Gastrocnemius medialis (tissue), 4 donors: ENCODE measurements around the gene CFAP221. TPM values are rescaled to one million over a fixed set of nuclear protein-coding genes. Genes with fewer than 3 reads are reported as not detected.

Source experiments
- ATAC-seq, 2 donors: fragments of 150-250 bp; one replicate each; pipeline ENCODE4 v1.9.1; 2016
- DNase-seq, 2 donors: peaks; one replicate each; pipeline ENCODE4 v3.0.0-alpha.2; 2019
- H3K27ac ChIP-seq, 4 donors: fragments of 200-600 bp; sonication (generic); 1 replicate in 1 of 4; 2 replicates in 3 of 4; pipeline ENCODE4 v1.5.1; 2016 to 2018; ENCODE audit warnings: mild to moderate bottlenecking in 2 of 4, moderate library complexity in 1 of 4
- H3K27me3 ChIP-seq, 3 donors: fragments of 200-600 bp; sonication (generic) in 2 of 3; 1 replicate in 1 of 3; 2 replicates in 2 of 3; pipeline versions ENCODE4 v1.5.1 to v1.6.0; 2016 to 2019; ENCODE audit warnings: mild to moderate bottlenecking in 1 of 3, moderate library complexity in 1 of 3
- H3K36me3 ChIP-seq, 2 donors: fragments of 200-600 bp; sonication (generic) in 1 of 2; one replicate each; pipeline ENCODE4 v1.5.1; 2017 to 2018
- H3K4me1 ChIP-seq, 2 donors: fragments of 200-600 bp; sonication (generic) in 1 of 2; one replicate each; pipeline ENCODE4 v1.5.1; 2016 to 2017; ENCODE audit warnings: mild to moderate bottlenecking in 2 of 2
- H3K4me3 ChIP-seq, 4 donors: fragments of 200-600 bp; sonication (generic) in 3 of 4; 1 replicate in 1 of 4; 2 replicates in 3 of 4; pipeline ENCODE4 v1.5.1; 2016 to 2019; ENCODE audit warnings: mild to moderate bottlenecking in 2 of 4
- H3K9me3 ChIP-seq, 3 donors: fragments of 200-600 bp; sonication (generic) in 2 of 3; 1 replicate in 1 of 3; 2 replicates in 2 of 3; pipeline ENCODE4 v1.5.1; 2016 to 2019
- POLR2A ChIP-seq, 2 donors: fragments of 450-650 bp; IDR thresholded peaks; one replicate each; pipeline ENCODE4 v1.6.1; 2017; ENCODE audit warnings: antibody characterized with exemption in 2 of 2, mild to moderate bottlenecking in 2 of 2, moderate library complexity in 2 of 2
- in situ Hi-C, 4 donors: fragments of 200-750 bp; cut with MboI; loops; one replicate each; pipeline versions ENCODE4 v1.15.0 to v1.8.0; 2017; ENCODE audit warnings: low sequenced_read_pairs in 4 of 4
- intact Hi-C: fragments of 100-400 bp; cut with DNase I; formaldehyde crosslinking; loops from one replicate; pipeline ENCODE4 v1.15.1; 2023; ENCODE audit warnings: low total_unique reads
- total RNA-seq, 4 donors: library from RNA; depleted of rRNA; stranded (reverse); fragments of >200 nt; gene quantifications; one replicate each; pipeline versions ENCODE4 v1.1.0 to v1.2.3, GENCODE V29; 2016
- TF ChIP-seq, protein P1 (sequence below), 5 experiments: fragments of 450-650 bp in 3 of 5; fragments of 200-600 bp in 2 of 5; sonication (generic) in 2 of 5; IDR thresholded peaks in 4 of 5; conservative IDR thresholded peaks in 1 of 5; 1 replicate in 4 of 5; 2 replicates in 1 of 5; pipeline ENCODE4 v1.5.1; 2016 to 2019; ENCODE audit warnings: antibody characterized with exemption in 5 of 5, mild to moderate bottlenecking in 3 of 5, moderate library complexity in 3 of 5

The CFAP221 gene
- total RNA-seq, 4 donors from 2014 or later, result not detected

DNA sequence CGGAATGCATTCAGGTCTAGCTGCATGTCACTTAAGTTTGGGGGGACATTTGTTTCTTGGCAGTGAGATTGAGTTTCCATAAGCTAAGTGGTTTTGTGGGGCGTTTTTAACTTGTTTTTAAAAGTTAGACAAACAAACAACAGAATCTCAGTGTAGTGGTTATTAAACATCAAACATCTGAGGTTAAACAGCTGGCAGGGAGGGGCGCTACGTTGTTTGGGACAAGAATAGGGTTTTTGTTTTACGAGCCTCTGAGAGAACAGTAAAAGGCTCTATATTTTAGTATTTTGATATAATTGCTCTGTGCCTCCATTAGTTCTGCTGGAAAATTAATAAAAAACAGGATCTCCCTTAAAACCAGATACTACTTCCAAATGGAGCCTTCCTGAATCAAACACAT, 93.1 kb downstream of the CFAP221 start:
- intact Hi-C loops (no loop called here), in situ Hi-C loops (no loop called here)
- Histone ChIP-seq H3K4me1 (peaks cover 0 to 4% of the 10 kb centered on the region in 2 donors), H3K27me3 (no peaks in the 10 kb centered on the region), H3K4me3 (no peak overlapping the region), H3K27ac (no peak overlapping the region), H3K9me3 (peaks cover 0 to 2% (median 0%) of the 10 kb centered on the region in 3 donors), H3K36me3 (no peaks in the 10 kb centered on the region)
- TF ChIP-seq POLR2A (IDR thresholded peaks at IDR 0.05), result no peak
- TF ChIP-seq, protein P1, sequence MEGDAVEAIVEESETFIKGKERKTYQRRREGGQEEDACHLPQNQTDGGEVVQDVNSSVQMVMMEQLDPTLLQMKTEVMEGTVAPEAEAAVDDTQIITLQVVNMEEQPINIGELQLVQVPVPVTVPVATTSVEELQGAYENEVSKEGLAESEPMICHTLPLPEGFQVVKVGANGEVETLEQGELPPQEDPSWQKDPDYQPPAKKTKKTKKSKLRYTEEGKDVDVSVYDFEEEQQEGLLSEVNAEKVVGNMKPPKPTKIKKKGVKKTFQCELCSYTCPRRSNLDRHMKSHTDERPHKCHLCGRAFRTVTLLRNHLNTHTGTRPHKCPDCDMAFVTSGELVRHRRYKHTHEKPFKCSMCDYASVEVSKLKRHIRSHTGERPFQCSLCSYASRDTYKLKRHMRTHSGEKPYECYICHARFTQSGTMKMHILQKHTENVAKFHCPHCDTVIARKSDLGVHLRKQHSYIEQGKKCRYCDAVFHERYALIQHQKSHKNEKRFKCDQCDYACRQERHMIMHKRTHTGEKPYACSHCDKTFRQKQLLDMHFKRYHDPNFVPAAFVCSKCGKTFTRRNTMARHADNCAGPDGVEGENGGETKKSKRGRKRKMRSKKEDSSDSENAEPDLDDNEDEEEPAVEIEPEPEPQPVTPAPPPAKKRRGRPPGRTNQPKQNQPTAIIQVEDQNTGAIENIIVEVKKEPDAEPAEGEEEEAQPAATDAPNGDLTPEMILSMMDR (IDR thresholded peaks at IDR 0.05 in 4 of 5, conservative IDR thresholded peaks at IDR 0.05 in 1 of 5), result no peak
- no peak for ATAC-seq
- no peak for DNase-seq

DNA sequence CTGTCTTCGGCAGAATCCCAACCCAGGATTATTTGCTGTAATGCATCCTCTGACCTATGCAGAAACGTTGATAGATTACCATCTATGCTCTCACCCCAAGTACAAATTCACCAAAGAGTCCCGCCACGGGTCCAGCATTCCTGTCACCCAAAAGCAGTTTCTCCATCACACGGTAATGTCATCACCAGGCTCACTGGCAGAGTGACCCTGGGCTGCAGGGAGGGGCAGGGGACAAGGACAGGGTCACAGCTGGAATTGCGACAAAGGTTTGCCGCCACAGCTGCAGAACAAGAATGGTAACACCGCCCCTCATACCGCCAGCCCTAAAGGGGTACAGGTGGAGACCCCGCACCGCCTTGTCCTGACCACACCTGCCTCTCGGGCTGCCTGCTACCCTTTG, 94.0 kb downstream of the CFAP221 start:
- no peaks in the 10 kb centered on the region for H3K9me3 ChIP-seq
- H3K27me3 ChIP-seq, result no peaks in the 10 kb centered on the region
- DNase-seq (no peak), ATAC-seq (no peak)
- no peaks in the 10 kb centered on the region for H3K36me3 ChIP-seq
- in situ Hi-C loops (no loop called here), intact Hi-C loops (no loop called here)
- H3K4me3 ChIP-seq, result no peak overlapping the region
- H3K27ac ChIP-seq, result no peak overlapping the region
- no peak for TF ChIP-seq POLR2A (IDR thresholded peaks at IDR 0.05)
- TF ChIP-seq, protein P1 (IDR thresholded peaks at IDR 0.05 in 4 of 5, conservative IDR thresholded peaks at IDR 0.05 in 1 of 5), result no peak
- peaks cover 0 to 4% of the 10 kb centered on the region in 2 donors for H3K4me1 ChIP-seq

DNA sequence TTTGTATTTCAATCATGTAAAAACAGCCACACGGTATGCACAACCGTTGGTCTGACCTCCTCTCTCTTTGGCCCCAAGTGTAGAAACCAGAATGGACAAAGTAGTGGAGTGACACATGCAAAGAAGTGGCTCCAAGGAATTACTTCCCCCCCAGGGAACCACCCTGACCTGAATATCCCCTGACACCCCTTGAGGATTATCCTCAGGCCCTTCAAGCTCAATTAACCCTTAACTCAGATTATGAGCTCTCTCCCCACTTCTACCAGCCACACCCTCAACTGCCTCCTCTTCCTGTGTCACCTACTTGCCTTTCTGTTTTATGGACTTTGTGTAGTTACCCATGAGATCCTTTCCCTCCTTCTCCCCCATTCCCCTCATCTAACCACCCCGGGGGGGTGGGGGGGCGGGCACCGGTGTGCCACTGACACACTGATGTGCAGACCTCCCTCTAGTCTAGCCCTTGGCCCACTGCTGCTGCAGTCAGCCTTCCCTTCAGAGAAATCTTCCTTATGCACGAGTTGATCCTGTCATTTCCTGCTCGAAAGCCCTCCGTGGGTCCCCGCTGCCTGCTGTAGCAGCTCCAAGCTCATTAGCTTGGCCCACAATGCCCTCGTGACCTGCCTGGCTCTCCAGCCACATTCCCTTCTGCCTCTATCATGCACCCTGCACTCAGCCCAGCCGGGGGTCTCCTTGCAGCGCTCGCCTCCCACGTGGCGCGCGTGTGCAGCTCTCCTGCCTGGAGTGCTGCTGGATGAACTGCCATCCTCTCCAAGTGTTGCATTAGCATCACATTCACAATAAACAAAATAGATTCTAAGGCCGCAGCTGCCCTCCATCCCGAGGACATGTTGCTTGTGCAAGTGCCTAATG, 94.7 kb downstream of the CFAP221 start:
- ATAC-seq (no peak), DNase-seq (no peak)
- H3K27ac ChIP-seq, result no peak overlapping the region
- H3K4me3 ChIP-seq, result no peak overlapping the region
- in situ Hi-C loops (no loop called here), intact Hi-C loops (no loop called here)
- no peaks in the 10 kb centered on the region for H3K9me3 ChIP-seq
- H3K4me1 ChIP-seq, result peaks cover 0 to 4% of the 10 kb centered on the region in 2 donors
- no peaks in the 10 kb centered on the region for H3K36me3 ChIP-seq
- no peak for TF ChIP-seq POLR2A (IDR thresholded peaks at IDR 0.05)
- TF ChIP-seq, protein P1 (IDR thresholded peaks at IDR 0.05 in 4 of 5, conservative IDR thresholded peaks at IDR 0.05 in 1 of 5), result no peak
- no peaks in the 10 kb centered on the region for H3K27me3 ChIP-seq

DNA sequence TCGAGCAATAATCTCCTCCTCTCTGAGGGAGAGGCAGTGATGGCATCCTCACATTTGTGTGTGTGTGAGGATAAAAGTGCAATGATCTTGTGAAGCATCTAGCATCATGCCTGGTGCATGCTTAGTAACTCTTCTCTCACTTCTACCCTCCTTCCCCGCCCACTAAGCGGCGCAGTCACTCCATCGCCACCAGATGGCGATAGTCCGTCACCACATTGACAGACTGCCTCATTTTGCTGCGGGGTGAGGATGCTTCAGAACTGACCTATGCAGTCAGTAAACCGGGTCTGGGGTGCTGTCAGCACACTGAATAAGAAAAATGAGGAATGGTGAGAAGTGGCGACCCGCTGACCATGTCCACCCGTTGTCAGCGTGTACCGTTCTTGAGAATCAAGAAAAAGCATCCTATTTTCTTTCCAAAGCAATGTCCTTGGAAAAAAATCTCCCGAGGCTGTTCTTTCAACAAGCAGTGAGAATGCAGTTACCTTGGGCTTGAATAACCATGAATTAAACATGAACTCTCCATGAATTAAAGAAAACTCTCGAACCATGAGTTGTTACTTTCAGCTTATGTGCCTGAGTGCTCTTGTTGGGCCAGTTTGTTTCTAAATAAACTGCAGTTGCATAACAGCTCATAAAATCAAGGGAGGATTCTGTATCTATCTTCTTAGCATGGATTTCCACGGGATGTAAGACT, 97.5 kb downstream of the CFAP221 start:
- ATAC-seq, result peak; percentile 82 to 84
- TF ChIP-seq, protein P1 (IDR thresholded peaks at IDR 0.05 in 4 of 5, conservative IDR thresholded peaks at IDR 0.05 in 1 of 5), result peak; percentile 59 to 92 (median 71)
- no peak for TF ChIP-seq POLR2A (IDR thresholded peaks at IDR 0.05)
- intact Hi-C loops, result loop anchor here (2.0 kb wide), 1 partner anchor 19 kb away; no protein-coding TSS in a partner anchor
- in situ Hi-C loops, result no loop called here
- Histone ChIP-seq H3K4me3 (no peak overlapping the region), H3K27ac (no peak overlapping the region), H3K27me3 (no peaks in the 10 kb centered on the region), H3K36me3 (no peaks in the 10 kb centered on the region), H3K9me3 (no peaks in the 10 kb centered on the region), H3K4me1 (peaks cover 0 to 4% of the 10 kb centered on the region in 2 donors)
- peak; percentile 28 to 36 for DNase-seq
